ENCODE data around the gene SLC6A8.
A peak's percentile ranks its signal among the peaks of the same experiment; 100 is the strongest.

SLC6A8 gene
- 2.2 to 6.0 (median 3.6) reads per million in 4 experiments for total RNA-seq

GRCh38 chrX:153687121-153688039 lies at the start of gene SLC6A8:
Gene SLC6A8 (plus strand): TSS chrX:153687926. CDS start chrX:153688575, 649 bp downstream.
- DNase-seq = peak; percentile 9

GRCh38 chrX:153638041-153638371 lies 49.7 kb upstream of the SLC6A8 start:
- no peak for DNase-seq

GRCh38 chrX:153638436-153639176 lies 49.1 kb upstream of the SLC6A8 start:
- no peak for DNase-seq

- no peak for DNase-seq
Observed at GRCh38 chrX:153639177-153640044, 48.3 kb upstream of the SLC6A8 start.

- DNase-seq = no peak
Observed at GRCh38 chrX:153640045-153640686, 47.6 kb upstream of the SLC6A8 start.

GRCh38 chrX:153640736-153641575 lies 46.8 kb upstream of the SLC6A8 start:
- DNase-seq = no peak

- no peak for DNase-seq
Observed at GRCh38 chrX:153641627-153642026, 46.1 kb upstream of the SLC6A8 start.

- DNase-seq = no peak
Observed at GRCh38 chrX:153642051-153642654, 45.6 kb upstream of the SLC6A8 start.

- DNase-seq = no peak
Observed at GRCh38 chrX:153642655-153643430, 44.9 kb upstream of the SLC6A8 start.

- DNase-seq = no peak
Observed at GRCh38 chrX:153643431-153644351, 44.0 kb upstream of the SLC6A8 start.

GRCh38 chrX:153644356-153645125 lies 43.2 kb upstream of the SLC6A8 start:
- no peak for DNase-seq

- no peak for DNase-seq
Observed at GRCh38 chrX:153645151-153645550, 42.6 kb upstream of the SLC6A8 start.

GRCh38 chrX:153645921-153646488 lies 41.7 kb upstream of the SLC6A8 start:
- DNase-seq = no peak

- DNase-seq = no peak
Observed at GRCh38 chrX:153646620-153647373, 40.9 kb upstream of the SLC6A8 start, which contains the start of gene DUSP9. Gene DUSP9 (plus strand): TSS chrX:153647203. CDS start chrX:153647954, 751 bp downstream.

GRCh38 chrX:153647461-153648357 lies 40.0 kb upstream of the SLC6A8 start:
- no peak for DNase-seq

Data from effector CD8-positive, alpha-beta T cell (primary cell).